Regular cardiac myocyte (primary cell): ENCODE data around the gene HIPK1. TPM values are rescaled to one million over a fixed set of nuclear protein-coding genes. Genes with fewer than 3 reads are reported as not detected.

Experiments
- total RNA-seq: library from RNA; depleted of rRNA; stranded (reverse); fragments of >200 nt; gene quantifications from 2 replicates; pipeline ENCODE4 v1.2.3, GENCODE V29; 2014

The HIPK1 gene
- total RNA-seq, result 24.0 and 29.1 TPM in 2 replicates

GRCh38 chr1:113928941-113929749 lies at the start of gene HIPK1:
Gene HIPK1 (plus strand): TSS chr1:113929324.

GRCh38 chr1:113887402-113888175 lies 41.5 kb upstream of the HIPK1 start, which contains the start of gene BCL2L15:
Gene BCL2L15 (minus strand): TSS chr1:113887581. CDS start chr1:113887375, 206 bp downstream.

GRCh38 chr1:113904674-113905434 lies 24.3 kb upstream of the HIPK1 start, which contains the start of the genes AP4B1 and DCLRE1B:
Gene AP4B1 (minus strand): TSS chr1:113904799. CDS start chr1:113904717, 82 bp downstream.
Gene DCLRE1B (plus strand): TSS chr1:113905326. CDS start chr1:113905587, 261 bp downstream.

GRCh38 chr1:113978863-113979702 lies 50.0 kb downstream of the HIPK1 start, which contains the start of gene OLFML3:
Gene OLFML3 (plus strand): TSS chr1:113979474. CDS start chr1:113979517, 43 bp downstream.

Other genes with a start within 250 kb of the HIPK1 start
- gene PHTF1, start 169.8 kb upstream of the HIPK1 start, total RNA-seq, result 38.1 and 38.9 TPM in 2 replicates
- gene RSBN1, start 116.8 kb upstream of the HIPK1 start, total RNA-seq, result 12.1 and 13.4 TPM in 2 replicates
- gene PTPN22, start 57.6 kb upstream of the HIPK1 start, total RNA-seq, result 2.1 and 3.1 TPM in 2 replicates
- gene BCL2L15, start 41.7 kb upstream of the HIPK1 start, total RNA-seq, result under 0.01 TPM in 2 replicates
- gene AP4B1, start 24.5 kb upstream of the HIPK1 start, total RNA-seq, result 21.7 and 27.0 TPM in 2 replicates
- gene DCLRE1B, start 24.0 kb upstream of the HIPK1 start, total RNA-seq, result 1.4 and 3.6 TPM in 2 replicates
- gene OLFML3, start 50.1 kb downstream of the HIPK1 start, total RNA-seq, result 7.5 and 26.2 TPM in 2 replicates
- gene SYT6, start 224.5 kb downstream of the HIPK1 start, total RNA-seq, result not detected in 2 replicates